Gastrocnemius medialis (tissue), 4 donors: ENCODE data around the gene PKHD1.

Experiments
- POLR2A ChIP-seq, 2 donors: fragments of 450-650 bp; IDR thresholded peaks; one replicate each; pipeline ENCODE4 v1.6.1; 2017; ENCODE audit warnings: antibody characterized with exemption in 2 of 2, mild to moderate bottlenecking in 2 of 2, moderate library complexity in 2 of 2
- TF ChIP-seq, protein P1 (sequence below), 5 experiments: fragments of 450-650 bp in 3 of 5; fragments of 200-600 bp in 2 of 5; sonication (generic) in 2 of 5; IDR thresholded peaks in 4 of 5; conservative IDR thresholded peaks in 1 of 5; 1 replicate in 4 of 5; 2 replicates in 1 of 5; pipeline ENCODE4 v1.5.1; 2016 to 2019; ENCODE audit warnings: antibody characterized with exemption in 5 of 5, mild to moderate bottlenecking in 3 of 5, moderate library complexity in 3 of 5

DNA sequence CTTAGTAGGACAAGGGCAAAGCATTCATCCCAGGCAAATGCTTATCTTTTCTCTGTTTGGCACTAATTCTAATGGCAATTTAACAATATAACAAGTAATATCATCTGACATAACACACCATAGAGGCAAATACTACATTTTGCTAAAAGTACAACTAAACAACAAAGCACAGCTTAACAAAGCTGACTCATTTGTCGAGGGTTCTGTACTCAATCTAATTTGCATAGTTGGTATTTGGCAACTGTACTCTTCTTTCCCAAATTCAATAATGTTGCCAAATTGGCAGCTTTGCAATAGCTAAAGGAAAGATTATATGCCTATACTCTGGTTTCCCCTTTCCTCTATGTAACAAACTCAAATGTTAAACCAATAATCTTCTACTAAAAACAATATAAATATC lies 461.0 kb downstream of the PKHD1 start:
- TF ChIP-seq, protein P1, sequence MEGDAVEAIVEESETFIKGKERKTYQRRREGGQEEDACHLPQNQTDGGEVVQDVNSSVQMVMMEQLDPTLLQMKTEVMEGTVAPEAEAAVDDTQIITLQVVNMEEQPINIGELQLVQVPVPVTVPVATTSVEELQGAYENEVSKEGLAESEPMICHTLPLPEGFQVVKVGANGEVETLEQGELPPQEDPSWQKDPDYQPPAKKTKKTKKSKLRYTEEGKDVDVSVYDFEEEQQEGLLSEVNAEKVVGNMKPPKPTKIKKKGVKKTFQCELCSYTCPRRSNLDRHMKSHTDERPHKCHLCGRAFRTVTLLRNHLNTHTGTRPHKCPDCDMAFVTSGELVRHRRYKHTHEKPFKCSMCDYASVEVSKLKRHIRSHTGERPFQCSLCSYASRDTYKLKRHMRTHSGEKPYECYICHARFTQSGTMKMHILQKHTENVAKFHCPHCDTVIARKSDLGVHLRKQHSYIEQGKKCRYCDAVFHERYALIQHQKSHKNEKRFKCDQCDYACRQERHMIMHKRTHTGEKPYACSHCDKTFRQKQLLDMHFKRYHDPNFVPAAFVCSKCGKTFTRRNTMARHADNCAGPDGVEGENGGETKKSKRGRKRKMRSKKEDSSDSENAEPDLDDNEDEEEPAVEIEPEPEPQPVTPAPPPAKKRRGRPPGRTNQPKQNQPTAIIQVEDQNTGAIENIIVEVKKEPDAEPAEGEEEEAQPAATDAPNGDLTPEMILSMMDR (IDR thresholded peaks at IDR 0.05 in 4 of 5, conservative IDR thresholded peaks at IDR 0.05 in 1 of 5), result no peak
- no peak for TF ChIP-seq POLR2A (IDR thresholded peaks at IDR 0.05)
